Activated T-cell treated with anti-CD3 and anti-CD28 coated beads, Interleukin-2, amount 50 U/mL, for 72 hours (primary cell): ENCODE results near the gene UCP2. TPM values are rescaled to one million over a fixed set of nuclear protein-coding genes. Genes with fewer than 3 reads are reported as not detected.
"Not testable (repeated sequence)": the region's sequence is repeated elsewhere in the genome, so short reads cannot be mapped to it uniquely, and the experiment has no call there.

ENCODE experiments used
- ATAC-seq, 2 donors: fragments of 150-1000 bp; cut with Tn5 transposase; replicated peaks in 1 of 2; 2 replicates each; pipeline ENCODE4 v1.10.0; 2021; ENCODE audit warnings: moderate library complexity in 2 of 2, mild to moderate bottlenecking in 1 of 2
- DNase-seq, 2 donors: peaks; one replicate each; pipeline ENCODE4 v3.0.0; 2021 to 2022; ENCODE audit warnings: mixed read lengths in 1 of 2
- H3K27ac Mint-ChIP-seq: one replicate; pipeline ENCODE4 v1.8.0; 2022; ENCODE audit warnings: mild to moderate bottlenecking, moderate library complexity, mixed read lengths
- H3K27me3 Mint-ChIP-seq: one replicate; pipeline ENCODE4 v1.8.0; 2022; ENCODE audit warnings: low read depth, mixed read lengths
- H3K36me3 Mint-ChIP-seq, 2 donors: one replicate each; pipeline ENCODE4 v1.8.0; 2022; ENCODE audit warnings: mixed read lengths in 2 of 2, mild to moderate bottlenecking in 1 of 2; ENCODE audit not compliant: insufficient read depth in 2 of 2
- H3K4me1 Mint-ChIP-seq: one replicate; pipeline ENCODE4 v1.8.0; 2022; ENCODE audit warnings: low read depth, mixed read lengths
- H3K4me3 Mint-ChIP-seq, 2 donors: one replicate each; pipeline ENCODE4 v1.8.0; 2022; ENCODE audit warnings: mild to moderate bottlenecking in 2 of 2, mixed read lengths in 2 of 2, moderate library complexity in 2 of 2
- H3K9me3 Mint-ChIP-seq, 2 donors: one replicate each; pipeline ENCODE4 v1.8.0; 2022; ENCODE audit warnings: mixed read lengths in 2 of 2
- total RNA-seq, 2 donors: library from RNA; stranded (reverse); gene quantifications; one replicate each; pipeline ENCODE4 v1.2.3, GENCODE V29; 2022

UCP2 gene
- total RNA-seq, 2 donors from 2014 or later: 152 to 198 TPM

DNA sequence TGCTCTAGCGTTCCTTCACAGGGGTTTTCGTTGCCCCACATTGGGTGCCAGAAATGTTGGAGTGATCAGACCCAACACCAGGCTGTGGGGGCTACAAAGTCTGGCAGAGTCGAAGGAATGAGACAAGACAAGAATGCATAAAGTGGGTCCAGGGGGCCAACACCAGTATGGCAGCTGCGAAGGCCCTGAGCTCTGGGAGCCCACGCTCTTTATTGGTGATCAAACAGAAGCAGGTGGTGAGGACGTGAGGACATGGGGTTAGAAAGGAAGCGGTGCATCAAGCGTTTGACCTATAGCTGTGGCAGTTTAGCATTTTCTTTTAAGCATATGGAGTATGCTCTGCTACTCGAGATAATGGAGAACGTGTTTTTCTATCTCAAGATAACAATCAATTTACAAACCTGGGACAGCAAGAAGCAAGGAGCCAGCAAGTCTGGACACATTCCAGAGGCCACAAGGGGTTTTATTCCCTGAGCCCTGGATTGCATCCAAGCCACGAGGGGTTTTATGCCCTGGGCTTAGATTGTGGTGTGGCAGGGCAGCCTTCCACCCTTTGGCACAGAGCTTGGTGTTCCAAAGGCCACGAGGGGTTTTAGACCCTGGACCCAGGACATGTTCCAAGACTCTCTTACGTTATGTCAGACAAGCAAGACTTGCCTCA, 35.7 kb downstream of the UCP2 start:
- no peak overlapping the region for H3K4me3 Mint-ChIP-seq
- no peaks in the 10 kb centered on the region for H3K27me3 Mint-ChIP-seq
- H3K27ac Mint-ChIP-seq: no peak overlapping the region
- ATAC-seq (no peak), DNase-seq (no peak)
- no peaks in the 10 kb centered on the region for H3K9me3 Mint-ChIP-seq
- H3K36me3 Mint-ChIP-seq: peaks cover 0 to 3% of the 10 kb centered on the region in 2 donors
- no peaks in the 10 kb centered on the region for H3K4me1 Mint-ChIP-seq

DNA sequence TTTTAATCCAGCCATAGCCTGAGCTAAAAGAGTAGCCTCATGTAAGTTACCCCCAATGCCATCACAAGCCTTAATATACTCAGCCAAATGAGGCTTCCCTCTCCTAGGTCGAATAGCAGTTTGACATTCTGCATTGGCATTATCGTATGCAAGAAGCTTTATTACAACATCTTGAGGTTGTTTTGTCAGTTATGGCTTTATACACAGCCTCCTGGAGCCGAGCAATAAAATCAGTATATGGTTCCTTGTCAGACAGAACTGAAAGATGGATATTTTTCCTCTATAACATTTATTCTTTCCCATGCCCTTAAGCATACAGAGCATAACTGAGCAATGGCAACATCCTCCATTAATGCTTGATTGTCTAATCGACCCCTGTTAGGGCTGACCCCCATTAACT, 37.2 kb downstream of the UCP2 start:
- peaks cover 3 to 8% of the 10 kb centered on the region in 2 donors for H3K36me3 Mint-ChIP-seq
- no peaks in the 10 kb centered on the region for H3K27me3 Mint-ChIP-seq
- no peak overlapping the region for H3K27ac Mint-ChIP-seq
- H3K9me3 Mint-ChIP-seq: peaks cover 2 to 3% of the 10 kb centered on the region in 2 donors
- DNase-seq (no peak), ATAC-seq (no peak)
- no peaks in the 10 kb centered on the region for H3K4me1 Mint-ChIP-seq
- H3K4me3 Mint-ChIP-seq: no peak overlapping the region

DNA sequence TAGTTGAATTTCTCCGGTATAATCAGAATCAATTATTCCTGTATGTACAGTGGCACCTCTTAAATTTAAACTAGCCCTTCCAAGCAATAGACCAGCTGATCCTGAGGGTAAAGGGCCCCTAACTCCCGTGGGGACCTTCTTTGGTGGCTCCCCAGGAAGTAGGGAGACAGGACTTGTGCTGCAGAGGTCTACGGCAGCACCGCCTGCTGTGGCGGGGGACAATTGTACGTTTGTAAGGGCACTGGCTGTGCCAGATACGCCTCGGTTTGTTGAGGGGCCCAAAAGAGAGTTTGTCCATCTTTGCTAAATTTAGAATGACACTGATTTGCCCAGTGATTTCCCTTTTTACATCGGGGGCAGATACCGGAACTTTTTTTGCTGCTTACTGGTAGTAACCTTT, 37.7 kb downstream of the UCP2 start:
- Mint-ChIP-seq H3K36me3 (peaks cover 3 to 8% of the 10 kb centered on the region in 2 donors), H3K4me3 (no peak overlapping the region), H3K4me1 (no peaks in the 10 kb centered on the region), H3K9me3 (peaks cover 2 to 3% of the 10 kb centered on the region in 2 donors), H3K27me3 (no peaks in the 10 kb centered on the region), H3K27ac (no peak overlapping the region)
- DNase-seq: no peak
- no peak for ATAC-seq

DNA sequence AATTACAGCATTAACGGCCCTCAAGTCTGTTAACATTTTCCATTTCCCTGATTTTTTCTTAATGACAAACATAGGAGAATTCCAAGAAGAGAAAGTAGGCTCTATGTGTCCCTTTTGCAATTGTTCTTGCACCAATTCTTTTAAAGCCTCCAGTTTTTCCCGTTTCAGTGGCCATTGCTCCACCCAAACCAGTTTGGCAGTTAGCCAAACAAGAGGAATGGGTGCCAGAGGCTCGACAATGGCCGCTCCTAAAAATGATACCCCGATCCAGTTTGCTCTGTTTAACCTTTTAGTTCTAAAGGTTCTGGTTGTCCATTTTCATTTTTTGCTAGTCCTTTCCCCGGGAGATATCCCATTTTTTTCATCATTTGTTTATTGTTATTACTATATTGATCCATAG, 38.6 kb downstream of the UCP2 start:
- no peak for DNase-seq
- no peaks in the 10 kb centered on the region for H3K4me1 Mint-ChIP-seq
- H3K27ac Mint-ChIP-seq: no peak overlapping the region
- no peak overlapping the region for H3K4me3 Mint-ChIP-seq
- H3K9me3 Mint-ChIP-seq: peaks cover 2 to 3% of the 10 kb centered on the region in 2 donors
- H3K36me3 Mint-ChIP-seq: peaks cover 3 to 8% of the 10 kb centered on the region in 2 donors
- ATAC-seq: no peak
- H3K27me3 Mint-ChIP-seq: no peaks in the 10 kb centered on the region

DNA sequence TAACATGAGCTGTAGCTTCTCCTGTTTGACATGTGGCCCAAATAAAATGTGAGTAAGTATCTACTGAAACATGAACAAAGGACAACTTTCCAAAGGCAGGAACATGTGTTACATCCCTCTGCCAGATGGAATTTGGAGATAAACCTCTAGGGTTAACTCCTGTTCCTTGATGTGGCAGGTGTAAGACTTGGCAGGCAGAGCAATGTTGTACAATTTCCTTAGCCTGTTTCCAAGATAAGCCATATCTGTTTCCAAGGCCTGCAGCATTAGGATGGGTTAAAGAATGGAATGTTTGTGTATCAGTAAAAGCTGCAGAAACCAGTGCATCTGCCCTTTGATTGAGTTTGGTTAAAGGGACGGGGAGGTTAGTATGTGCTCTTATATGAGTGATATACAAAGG, 40.6 kb downstream of the UCP2 start:
- Mint-ChIP-seq H3K4me3 (no peak overlapping the region), H3K9me3 (peaks cover 2 to 3% of the 10 kb centered on the region in 2 donors), H3K4me1 (no peaks in the 10 kb centered on the region), H3K27me3 (no peaks in the 10 kb centered on the region), H3K36me3 (peaks cover 3 to 13% of the 10 kb centered on the region in 2 donors), H3K27ac (no peak overlapping the region)
- DNase-seq (no peak), ATAC-seq (no peak)

DNA sequence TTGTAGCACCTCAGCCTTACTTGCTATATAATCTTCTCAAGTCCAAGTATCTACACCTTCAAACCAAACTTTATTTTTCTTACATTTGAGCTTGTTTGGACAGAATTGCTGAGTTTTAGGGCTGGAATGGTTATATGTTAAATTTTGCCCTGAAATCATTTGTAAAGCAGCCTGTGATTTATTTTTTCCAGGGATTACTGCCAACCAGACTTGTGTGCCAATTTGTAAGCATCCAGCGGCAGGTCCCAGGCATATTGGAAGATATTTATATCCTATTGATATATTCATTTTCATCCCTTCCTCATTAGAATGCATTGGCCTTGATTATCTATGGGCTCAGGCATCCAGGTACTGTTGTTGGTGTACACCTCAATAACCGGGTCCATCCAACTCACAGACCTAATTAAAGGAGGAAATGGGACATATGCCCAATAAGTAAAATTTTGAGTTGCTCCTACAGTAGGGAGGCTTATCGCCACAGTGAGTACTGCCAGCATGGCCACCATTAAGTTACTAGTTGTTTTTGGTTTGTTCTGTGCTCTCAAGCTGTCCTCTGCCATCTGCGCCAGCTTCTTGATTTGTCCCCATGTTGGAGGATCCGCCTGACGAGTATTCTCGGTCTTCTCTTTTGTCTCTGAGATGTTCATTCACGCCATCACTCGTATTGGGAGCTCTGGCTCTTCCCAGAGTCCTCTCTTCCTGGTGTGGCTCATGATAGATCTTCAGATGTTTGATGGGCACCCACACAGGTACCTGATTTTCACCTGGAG, 41.7 kb downstream of the UCP2 start:
- Mint-ChIP-seq H3K4me3 (no peak overlapping the region), H3K9me3 (peaks cover 2 to 3% of the 10 kb centered on the region in 2 donors), H3K4me1 (no peaks in the 10 kb centered on the region), H3K27ac (no peak overlapping the region), H3K27me3 (no peaks in the 10 kb centered on the region), H3K36me3 (peaks cover 3 to 10% of the 10 kb centered on the region in 2 donors)
- DNase-seq (no peak), ATAC-seq (no peak)

DNA sequence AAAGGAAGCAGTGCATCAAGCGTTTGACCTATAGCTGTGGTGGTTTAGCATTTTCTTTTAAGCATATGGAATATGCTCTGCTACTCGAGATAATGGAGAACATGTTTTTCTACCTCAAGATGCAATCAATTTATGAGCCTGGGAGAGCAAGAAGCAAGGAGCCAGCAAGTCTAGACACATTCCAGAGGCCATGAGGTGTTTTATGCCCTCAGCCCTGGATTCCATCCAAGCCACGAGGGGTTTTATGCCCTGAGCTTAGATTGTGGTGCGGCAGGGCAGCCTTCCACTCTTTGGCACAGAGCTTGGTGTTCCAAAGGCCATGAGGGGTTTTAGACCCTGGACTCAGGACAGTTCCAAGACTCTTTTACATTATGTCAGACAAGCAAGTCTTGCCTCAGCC, 43.5 kb downstream of the UCP2 start:
- Mint-ChIP-seq H3K4me3 (no peak overlapping the region), H3K36me3 (peaks cover 3 to 10% of the 10 kb centered on the region in 2 donors), H3K27me3 (no peaks in the 10 kb centered on the region), H3K27ac (no peak overlapping the region), H3K9me3 (peaks cover 2 to 3% of the 10 kb centered on the region in 2 donors), H3K4me1 (no peaks in the 10 kb centered on the region)
- ATAC-seq: no peak
- no peak for DNase-seq

DNA sequence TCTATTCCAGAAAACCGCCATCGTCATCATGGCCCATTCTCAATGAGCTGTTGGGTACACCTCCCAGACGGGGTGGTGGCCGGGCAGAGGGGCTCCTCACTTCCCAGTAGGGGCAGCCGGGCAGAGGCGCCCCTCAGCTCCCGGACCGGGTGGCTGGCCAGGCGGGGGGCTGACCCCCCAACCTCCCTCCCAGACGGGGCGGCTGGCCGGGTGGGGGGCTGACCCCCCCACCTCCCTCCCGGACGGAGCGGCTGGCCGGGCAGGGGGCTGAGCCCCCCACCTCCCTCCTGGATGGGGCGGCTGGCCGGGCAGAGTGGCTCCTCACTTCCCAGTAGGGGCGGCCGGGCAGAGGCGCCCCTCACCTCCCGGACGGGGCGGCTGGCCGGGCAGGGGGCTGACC, 46.6 kb downstream of the UCP2 start:
- H3K27me3 Mint-ChIP-seq, DNase-seq, H3K9me3 Mint-ChIP-seq, H3K4me1 Mint-ChIP-seq, H3K36me3 Mint-ChIP-seq, ATAC-seq, H3K4me3 Mint-ChIP-seq, H3K27ac Mint-ChIP-seq: not testable (repeated sequence)

DNA sequence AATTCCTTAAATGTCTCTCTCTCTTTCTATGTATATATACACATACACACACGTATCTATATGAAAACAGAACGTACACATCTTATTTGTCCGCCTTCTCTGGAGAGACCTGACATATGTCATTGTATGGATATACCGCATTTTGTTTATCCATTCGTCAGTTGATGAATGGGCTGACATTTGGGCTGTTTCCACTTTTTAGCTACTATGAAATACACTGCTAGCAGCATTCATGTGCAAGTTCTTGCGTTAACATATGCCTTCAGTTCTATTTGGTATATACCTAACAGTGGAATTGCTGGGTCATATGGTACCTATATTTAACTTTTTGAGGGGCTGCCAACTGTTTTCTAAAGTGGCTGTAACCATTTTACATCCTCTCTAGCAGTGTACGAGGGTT, 49.9 kb downstream of the UCP2 start:
- ATAC-seq: no peak
- Mint-ChIP-seq H3K4me3 (no peak overlapping the region), H3K36me3 (peaks cover 1 to 8% of the 10 kb centered on the region in 2 donors), H3K27me3 (no peaks in the 10 kb centered on the region), H3K27ac (no peak overlapping the region), H3K4me1 (no peaks in the 10 kb centered on the region), H3K9me3 (no peaks in the 10 kb centered on the region)
- no peak for DNase-seq

DNA sequence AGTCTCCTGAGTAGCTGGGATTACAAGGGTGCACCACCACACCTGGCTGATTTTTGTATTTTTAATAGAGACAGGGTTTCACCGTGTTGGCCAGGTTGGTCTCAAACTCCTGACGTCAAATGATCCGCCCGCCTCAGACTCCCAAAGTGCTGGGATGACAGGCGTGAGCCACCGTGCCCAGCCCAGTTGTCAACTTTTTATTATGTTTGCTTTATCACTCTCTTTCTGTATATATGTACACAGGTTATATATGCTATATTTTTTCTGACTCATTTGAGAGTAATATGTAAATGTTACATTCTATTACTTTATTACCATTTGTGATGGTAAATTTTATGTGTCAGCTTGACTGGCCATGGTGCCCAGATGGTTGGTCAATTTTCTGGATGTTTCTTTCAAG, 50.7 kb downstream of the UCP2 start:
- H3K4me1 Mint-ChIP-seq: no peaks in the 10 kb centered on the region

DNA sequence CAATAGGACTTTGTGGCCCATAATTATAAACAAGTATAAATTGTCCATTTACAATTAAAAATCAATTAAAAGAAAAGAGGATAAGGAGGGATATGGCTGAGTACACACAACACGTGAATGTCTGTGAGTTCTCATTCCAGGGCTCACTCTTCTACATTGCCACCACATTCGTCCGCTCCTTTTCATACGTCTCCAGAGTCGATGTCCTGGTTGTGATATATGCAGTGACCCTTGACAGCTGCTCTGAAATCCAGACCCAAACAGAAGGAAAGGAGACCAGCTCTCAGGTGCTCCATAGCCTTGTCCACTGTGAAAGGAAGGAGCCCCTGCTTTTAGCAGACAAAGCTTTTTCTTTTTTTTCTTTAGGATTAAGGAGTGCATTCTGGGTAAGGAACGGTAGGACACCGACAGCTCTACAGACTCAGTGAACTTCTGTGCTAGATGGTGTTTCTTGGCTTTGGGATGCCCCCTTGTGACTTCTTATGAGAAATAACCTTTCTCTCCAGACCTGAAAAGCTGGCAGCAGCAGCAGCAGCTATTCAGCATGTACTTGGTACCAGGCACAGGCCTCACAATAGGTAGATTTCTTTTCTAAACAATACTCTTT, 51.5 kb downstream of the UCP2 start:
- Mint-ChIP-seq H3K4me3 (no peak overlapping the region), H3K9me3 (no peaks in the 10 kb centered on the region), H3K4me1 (no peaks in the 10 kb centered on the region), H3K27ac (no peak overlapping the region), H3K36me3 (peaks cover 3 to 16% of the 10 kb centered on the region in 2 donors), H3K27me3 (no peaks in the 10 kb centered on the region)
- peak; percentile 13 to 22 for DNase-seq
- ATAC-seq: peak; percentile 43 to 51

More for the DNA sequence above, 50.7 kb downstream of the UCP2 start:
- Mint-ChIP-seq H3K27ac (no peak overlapping the region), H3K4me3 (no peak overlapping the region), H3K9me3 (no peaks in the 10 kb centered on the region), H3K27me3 (no peaks in the 10 kb centered on the region), H3K36me3 (peaks cover 3 to 15% of the 10 kb centered on the region in 2 donors)
- no peak for ATAC-seq
- DNase-seq: no peak

DNA sequence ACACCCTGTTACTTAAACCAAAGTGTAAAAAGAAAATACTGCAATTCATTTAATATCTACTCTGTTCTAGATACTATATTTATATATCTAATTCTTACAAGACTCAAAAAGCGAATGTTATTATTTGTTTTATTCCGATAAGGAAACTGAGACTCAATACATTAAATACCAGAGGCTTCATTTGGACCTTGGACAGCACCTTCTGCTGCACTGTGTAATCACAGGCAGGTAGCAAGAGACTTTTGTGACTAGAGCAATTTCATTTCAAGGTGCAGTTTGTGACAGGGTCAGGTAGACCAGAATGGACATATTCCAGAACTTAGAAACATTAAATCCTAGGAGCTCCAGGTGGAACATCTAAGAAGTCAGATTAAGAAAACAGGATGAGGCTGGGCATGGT, 53.3 kb downstream of the UCP2 start:
- no peak for ATAC-seq
- no peaks in the 10 kb centered on the region for H3K4me1 Mint-ChIP-seq
- peaks cover 3 to 16% of the 10 kb centered on the region in 2 donors for H3K36me3 Mint-ChIP-seq
- no peak overlapping the region for H3K4me3 Mint-ChIP-seq
- no peak overlapping the region for H3K27ac Mint-ChIP-seq
- H3K9me3 Mint-ChIP-seq: no peaks in the 10 kb centered on the region
- no peaks in the 10 kb centered on the region for H3K27me3 Mint-ChIP-seq
- DNase-seq: no peak
